Measurements from ENCODE around the gene NFIX. TPM values are rescaled to one million over a fixed set of nuclear protein-coding genes. Genes with fewer than 3 reads are reported as not detected.

Gene NFIX
- total and polyA plus RNA-seq, 9 of the 15 experiments (the other 6 are each of a cell fraction or from before 2014, with no cell fraction given), result 0.28 to 26.8 (median 5.4) TPM

DNA sequence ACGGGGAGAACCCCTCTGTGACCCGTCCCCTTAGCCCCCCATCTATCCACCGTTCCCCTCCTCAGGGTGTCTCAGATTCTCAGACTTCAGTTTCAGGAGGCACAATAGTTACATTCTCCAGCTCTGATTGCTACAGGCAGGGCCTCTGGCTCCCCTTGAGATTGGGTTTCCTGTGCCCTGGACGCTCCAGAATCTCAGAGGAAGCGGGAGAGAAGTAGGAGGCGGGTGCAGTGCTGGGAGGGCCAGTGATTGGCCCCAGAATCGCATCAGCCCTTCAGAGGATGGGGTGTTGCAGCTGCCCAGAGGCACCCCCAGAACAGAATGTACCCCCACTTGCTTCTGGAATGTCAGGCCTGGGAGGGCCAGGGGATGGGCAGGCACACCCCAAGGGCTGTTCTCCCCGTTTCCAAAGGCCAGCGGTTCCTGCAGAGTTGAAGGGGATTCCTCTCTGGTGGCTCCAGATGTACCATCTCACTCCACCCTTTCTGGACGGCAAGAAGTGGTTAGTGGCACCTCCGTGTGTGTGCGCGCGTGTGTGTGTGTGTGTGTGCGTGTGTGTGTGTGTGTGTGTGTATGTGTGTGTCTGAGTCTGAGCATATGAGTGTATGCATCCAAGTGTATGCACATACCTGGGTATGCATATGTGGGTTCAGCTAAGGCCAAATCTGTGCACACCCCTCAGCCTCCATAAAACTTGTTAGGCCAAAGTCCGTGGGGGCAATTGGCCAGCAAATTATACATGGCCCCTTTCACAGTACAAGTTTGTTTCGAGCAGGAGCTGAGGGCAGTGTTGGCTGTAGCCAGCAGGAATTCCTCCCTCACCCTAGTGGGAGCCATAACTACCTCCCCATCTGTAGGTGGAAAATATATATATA, 71.9 kb downstream of the NFIX start (continued):
- no peak for TF ChIP-seq C11orf30 (IDR thresholded peaks at IDR 0.05; ENCODE audit: low read depth)

DNA sequence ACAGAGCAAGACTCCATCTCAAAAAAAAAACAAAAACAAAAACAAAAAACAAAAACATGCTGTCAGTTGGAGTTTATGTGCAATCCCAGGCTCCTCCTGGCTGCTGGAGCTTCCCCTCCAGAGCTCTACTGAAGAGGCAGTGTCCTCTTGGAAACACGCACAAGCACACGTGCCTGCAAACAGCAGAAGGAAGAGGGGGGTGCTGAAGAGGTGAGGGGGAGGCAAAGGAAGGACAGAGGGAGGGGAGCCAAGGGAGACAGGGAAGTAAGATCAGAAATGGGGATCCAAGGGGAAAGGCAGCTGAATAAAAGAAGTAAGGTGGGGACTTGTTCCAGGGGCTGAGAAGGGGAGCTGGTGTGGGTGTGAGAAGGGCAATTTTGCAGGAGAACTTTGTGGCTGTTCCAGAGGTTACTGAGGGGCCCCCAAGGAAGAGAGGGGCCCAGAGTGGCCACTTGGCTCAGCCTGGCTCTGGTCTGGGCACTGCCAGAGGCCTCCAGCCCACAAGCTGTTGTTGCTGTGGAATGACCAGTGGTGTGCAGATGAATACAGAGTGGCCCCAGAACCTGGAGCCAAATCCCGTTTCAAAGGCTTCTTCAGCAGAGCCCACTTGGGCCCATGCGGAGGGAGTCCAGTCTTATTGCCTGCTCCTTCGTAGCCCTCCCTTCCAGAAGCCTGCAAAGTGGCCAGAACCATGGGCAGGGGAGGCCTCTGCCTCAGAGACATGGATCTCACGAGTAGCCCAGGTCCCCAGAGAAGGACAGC, 73.0 kb downstream of the NFIX start:
- no TSS peak for BruUV-seq (replicated peaks)
- Histone ChIP-seq H3K9me3 (replicated peaks; ENCODE audit: control insufficient read depth, insufficient read depth, low read depth, low read length) (no peaks in the 10 kb centered on the region), H3K27me3 (ENCODE audit: control insufficient read depth in 2 of 2, insufficient read depth in 2 of 2, low read length in 2 of 2) (no peaks in the 10 kb centered on the region), H3K4me1 (replicated peaks in 1 of 2; ENCODE audit: control insufficient read depth in 2 of 2, insufficient read depth in 2 of 2, low read length in 2 of 2) (peaks cover 38 to 88% of the 10 kb centered on the region in 2 experiments), H3K36me3 (ENCODE audit: control insufficient read depth, insufficient read depth, low read length) (peaks cover 5% of the 10 kb centered on the region; the same call in 1 of the 3 replicates), H3K4me3 (no peak overlapping the region), H3K79me2 (ENCODE audit: control insufficient read depth, insufficient read depth, low read length) (peaks cover 26% of the 10 kb centered on the region; the same call in 2 of the 3 replicates), H4K20me1 (replicated peaks; ENCODE audit: control insufficient read depth, insufficient read depth, low read length) (no peaks in the 10 kb centered on the region), H3K27ac (ENCODE audit: extremely low read depth, low read depth, low read length) (no peak overlapping the region; the same call in 2 of the 3 replicates), H3K4me2 (ENCODE audit: insufficient read depth, low read length) (no peak overlapping the region; the same call in 1 of the 2 replicates), H3K9ac (ENCODE audit: insufficient read depth in 1 of 2, low read depth in 2 of 2, low read length in 2 of 2) (peak overlapping the region; percentile 21 to 89; a peak in 2 of 4 replicates), H2AFZ (ENCODE audit: low read depth, low read length) (no peak overlapping the region), H3K9me1 (ENCODE audit: control insufficient read depth, insufficient read depth, low read length) (peaks cover 5% of the 10 kb centered on the region)
- in situ Hi-C loops (cut with MboI) (no loop called here), intact Hi-C loops (cut with micrococcal nuclease) (no loop called here)
- ChIA-PET POLR2A (interaction anchor here (0.7 to 3.4 kb wide), 6 partner anchors 9 to 306 kb away, joined by 3 to 20 read pairs (median 6); no protein-coding TSS in a partner anchor), CTCF (ENCODE audit: low intra/inter-chr PET ratio) (interaction anchor here (0.6 kb wide), 1 partner anchor 24 kb away, joined by 3 read pairs; no protein-coding TSS in a partner anchor)
- FAIRE-seq (peak; percentile 40), DNase-seq (ENCODE audit: extremely low read depth in 1 of 4, low spot score in 3 of 4) (peak in 3 of 4 experiments; percentile 21 to 31 (median 31)), ATAC-seq (no peak)
- WGBS (ENCODE audit: insufficient coverage, low coverage, missing lambda C conversion rate), result 64% methylated on average over 5 of the region's 6 CpGs
- TF ChIP-seq ZNF766 (CRISPR knock-in tag; conservative IDR thresholded peaks at IDR 0.05), result 0 out of 2 replicates have a peak, but pooled peaks have one; percentile 13
- TF ChIP-seq GATA2 (CRISPR knock-in tag; IDR thresholded peaks at IDR 0.05), result no peak
- TF ChIP-seq, protein P1, sequence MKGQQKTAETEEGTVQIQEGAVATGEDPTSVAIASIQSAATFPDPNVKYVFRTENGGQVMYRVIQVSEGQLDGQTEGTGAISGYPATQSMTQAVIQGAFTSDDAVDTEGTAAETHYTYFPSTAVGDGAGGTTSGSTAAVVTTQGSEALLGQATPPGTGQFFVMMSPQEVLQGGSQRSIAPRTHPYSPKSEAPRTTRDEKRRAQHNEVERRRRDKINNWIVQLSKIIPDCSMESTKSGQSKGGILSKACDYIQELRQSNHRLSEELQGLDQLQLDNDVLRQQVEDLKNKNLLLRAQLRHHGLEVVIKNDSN (CRISPR knock-in tag; IDR thresholded peaks at IDR 0.05), result 0 out of 2 replicates have a peak, but pooled peaks have one; percentile 22
- peak in 1 of 2 experiments; percentile 25; a peak in 1 of 4 replicates for TF ChIP-seq HDAC1 (IDR thresholded peaks at IDR 0.05)
- no peak for TF ChIP-seq ZNF41 (CRISPR knock-in tag; conservative IDR thresholded peaks at IDR 0.05)
- TF ChIP-seq NFATC3 (IDR thresholded peaks at IDR 0.05), result no peak
- no peak for TF ChIP-seq ZNF764 (CRISPR knock-in tag; IDR thresholded peaks at IDR 0.05; ENCODE audit: low read depth)
- no peak for TF ChIP-seq ZHX1 (conservative IDR thresholded peaks at IDR 0.05; ENCODE audit: low read length)
- TF ChIP-seq POU5F1 (IDR thresholded peaks at IDR 0.05; ENCODE audit: borderline replicate concordance, low read depth, low read length, partially characterized antibody), result no peak
- TF ChIP-seq ZBTB1 (CRISPR knock-in tag; IDR thresholded peaks at IDR 0.05; ENCODE audit: borderline replicate concordance, low read depth), result no peak
- TF ChIP-seq FOXK2 (conservative IDR thresholded peaks at IDR 0.05 in 1 of 2, IDR thresholded peaks at IDR 0.05 in 1 of 2; ENCODE audit: low read depth in 2 of 2), result peak in 1 of 2 experiments; percentile 26; a peak in 2 of 4 replicates
